ENCODE data around the gene GSG1L2.
"Not testable (repeated sequence)": the region's sequence is repeated elsewhere in the genome, so short reads cannot be mapped to it uniquely, and the experiment has no call there.

The GSG1L2 gene

GRCh38 chr17:9790316-9790715 is 31.6 kb downstream of the GSG1L2 start:
- no peak for DNase-seq (ENCODE audit: low read depth in 2 of 2)

GRCh38 chr17:9788601-9789000 is 33.3 kb downstream of the GSG1L2 start:
- DNase-seq (ENCODE audit: low read depth in 2 of 2), result no peak

GRCh38 chr17:9784544-9784943 is 37.3 kb downstream of the GSG1L2 start:
- DNase-seq (ENCODE audit: low read depth in 2 of 2), result no peak

GRCh38 chr17:9783465-9783864 is 38.4 kb downstream of the GSG1L2 start:
- DNase-seq (ENCODE audit: low read depth in 2 of 2), result not testable (repeated sequence)

GRCh38 chr17:9783050-9783449 is 38.8 kb downstream of the GSG1L2 start:
- no peak for DNase-seq (ENCODE audit: low read depth in 2 of 2)

GRCh38 chr17:9780552-9780951 is 41.3 kb downstream of the GSG1L2 start:
- DNase-seq (ENCODE audit: low read depth in 2 of 2), result no peak

GRCh38 chr17:9776911-9777310 is 45.0 kb downstream of the GSG1L2 start:
- no peak for DNase-seq (ENCODE audit: low read depth in 2 of 2)

- no peak for DNase-seq (ENCODE audit: low read depth in 2 of 2)
Observed at GRCh38 chr17:9772658-9773057, 49.2 kb downstream of the GSG1L2 start.

GRCh38 chr17:9771465-9771864 is 50.4 kb downstream of the GSG1L2 start:
- DNase-seq (ENCODE audit: low read depth in 2 of 2), result no peak

- DNase-seq (ENCODE audit: low read depth in 2 of 2), result no peak
Observed at GRCh38 chr17:9769036-9769695, 52.7 kb downstream of the GSG1L2 start.

GRCh38 chr17:9768381-9768934 is 53.4 kb downstream of the GSG1L2 start:
- no peak for DNase-seq (ENCODE audit: low read depth in 2 of 2)

GRCh38 chr17:9767432-9767991 is 54.4 kb downstream of the GSG1L2 start:
- no peak for DNase-seq (ENCODE audit: low read depth in 2 of 2)

- DNase-seq (ENCODE audit: low read depth in 2 of 2), result no peak
Observed at GRCh38 chr17:9766970-9767369, 54.9 kb downstream of the GSG1L2 start.

- no peak for DNase-seq (ENCODE audit: low read depth in 2 of 2)
Observed at GRCh38 chr17:9765322-9765721, 56.6 kb downstream of the GSG1L2 start.

GRCh38 chr17:9763643-9764042 is 58.2 kb downstream of the GSG1L2 start:
- DNase-seq (ENCODE audit: low read depth in 2 of 2), result no peak

GRCh38 chr17:9760266-9760665 is 61.6 kb downstream of the GSG1L2 start:
- DNase-seq (ENCODE audit: low read depth in 2 of 2), result no peak

GRCh38 chr17:9755083-9755482 is 66.8 kb downstream of the GSG1L2 start:
- no peak for DNase-seq (ENCODE audit: low read depth in 2 of 2)

Data from stimulated activated CD4-positive, alpha-beta T cell treated with anti-CD3 and anti-CD28 coated beads, Interleukin-1b, Interleukin-23, amount 100 ng/mL, for 4 hours (primary cell).